ENCODE results near the gene CHD6. TPM values are rescaled to one million over a fixed set of nuclear protein-coding genes. Genes with fewer than 3 reads are reported as not detected.

CHD6 gene
- total RNA-seq, 1 donor from 2014 or later, result 112 TPM

- no peak for DNase-seq (ENCODE audit: low spot score)
Measured at GRCh38 chr20:41621421-41621820, 3.2 kb upstream of the CHD6 start.

DNA sequence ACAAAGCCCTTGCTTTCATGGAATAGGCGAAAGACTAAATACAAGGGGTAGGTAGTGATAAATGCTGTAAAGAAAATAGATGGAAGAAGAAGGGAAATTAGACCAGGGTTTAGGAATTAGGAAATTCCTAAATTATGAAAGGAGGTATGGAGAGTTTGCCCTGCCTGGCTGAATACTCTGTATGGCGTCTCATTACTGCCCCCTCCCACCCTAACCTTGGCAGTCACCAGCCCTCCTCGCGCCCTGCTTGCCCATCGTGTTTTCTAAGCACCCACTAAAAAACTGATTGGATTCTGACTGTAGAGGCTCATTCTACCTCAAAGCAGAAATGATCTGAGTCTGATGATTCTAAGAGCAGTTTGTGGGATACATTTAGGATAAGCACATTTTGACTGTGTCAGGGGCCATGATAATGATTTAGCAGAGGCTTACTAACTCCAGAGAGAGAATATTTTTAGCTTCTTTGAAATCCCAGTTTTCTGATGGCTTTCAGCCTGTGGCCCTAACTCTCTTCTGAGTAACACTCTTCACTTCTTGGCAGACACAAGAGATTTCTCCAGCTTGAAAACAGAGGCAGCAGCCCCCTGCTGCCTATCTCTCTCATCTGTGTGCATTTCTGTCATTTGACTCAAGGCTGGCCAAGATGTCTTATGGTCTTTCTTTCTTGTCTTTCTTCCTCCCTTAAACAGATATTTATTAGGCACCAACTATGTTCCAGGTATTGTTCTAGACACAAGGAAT, 1.4 kb upstream of the CHD6 start:
- no peak for DNase-seq (ENCODE audit: low spot score)

GRCh38 chr20:41618807-41619311, 682 bp upstream of the CHD6 start:
- DNase-seq (ENCODE audit: low spot score), result no peak

- DNase-seq (ENCODE audit: low spot score), result peak; percentile 45
Measured at GRCh38 chr20:41617059-41617901, 897 bp downstream of the CHD6 start.

GRCh38 chr20:41616228-41616627, 1.9 kb downstream of the CHD6 start:
- no peak for DNase-seq (ENCODE audit: low spot score)

GRCh38 chr20:41615676-41616075, 2.5 kb downstream of the CHD6 start:
- no peak for DNase-seq (ENCODE audit: low spot score)

DNA sequence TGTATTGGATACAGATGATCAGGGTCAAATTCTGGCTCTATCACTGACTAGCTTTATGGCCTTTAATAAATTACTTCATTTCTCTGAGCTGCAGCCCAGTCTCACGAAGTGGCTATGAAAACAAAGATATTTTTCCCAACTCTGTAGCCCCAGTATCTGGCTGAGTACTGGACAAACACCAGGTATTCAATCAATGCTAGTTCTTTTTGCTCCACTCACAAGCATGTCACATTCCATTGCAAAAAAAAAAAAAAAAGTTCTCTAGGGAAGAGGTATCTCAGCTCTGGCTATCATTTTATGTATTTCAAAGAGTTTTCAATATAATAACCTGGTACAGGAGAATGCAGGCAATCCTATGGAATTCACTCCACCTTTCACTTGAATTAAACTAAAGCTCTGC, 3.1 kb downstream of the CHD6 start:
- DNase-seq (ENCODE audit: low spot score), result no peak

DNA sequence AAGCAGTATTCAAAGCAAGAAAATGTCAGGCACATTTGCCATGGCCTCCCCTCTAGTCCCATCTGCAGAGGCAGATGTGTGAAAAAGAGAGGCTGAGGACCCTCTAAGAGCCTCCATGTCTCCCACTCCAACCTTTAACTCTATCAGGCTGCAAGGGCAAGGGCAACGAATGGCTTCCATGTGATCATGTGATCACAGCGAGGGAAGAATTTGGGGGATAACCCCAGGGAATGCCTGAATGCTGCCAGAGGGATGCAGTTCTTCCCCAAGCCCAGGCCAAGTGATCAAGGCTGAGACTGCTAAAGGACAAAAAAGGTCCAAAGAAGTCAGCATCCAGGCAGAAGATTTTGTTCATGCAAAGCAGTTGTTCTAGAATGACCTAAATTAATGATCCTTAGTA, 4.9 kb downstream of the CHD6 start:
- no peak for DNase-seq (ENCODE audit: low spot score)

GRCh38 chr20:41609474-41609873, 8.7 kb downstream of the CHD6 start:
- DNase-seq (ENCODE audit: low spot score), result no peak

DNA sequence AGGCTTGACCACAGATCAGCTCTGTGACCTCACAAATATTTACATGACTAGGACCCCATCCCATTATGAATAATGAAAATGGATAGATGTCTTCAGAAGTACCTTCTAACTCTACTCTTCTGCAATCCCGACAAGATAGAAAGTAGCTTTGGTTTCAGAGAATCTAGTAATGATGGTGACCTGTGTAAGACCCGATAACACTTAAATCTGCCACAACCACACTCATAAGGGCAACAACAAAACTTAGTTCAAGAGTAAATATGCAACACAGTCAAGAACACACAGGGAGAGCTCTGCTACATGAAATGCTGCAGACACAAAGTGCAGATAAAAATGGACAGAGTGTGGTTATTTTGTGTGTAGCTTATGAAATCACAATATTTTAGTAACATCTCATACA, 9.6 kb downstream of the CHD6 start:
- DNase-seq (ENCODE audit: low spot score), result no peak

GRCh38 chr20:41607791-41608190, 10.4 kb downstream of the CHD6 start:
- no peak for DNase-seq (ENCODE audit: low spot score)

GRCh38 chr20:41604002-41604401, 14.2 kb downstream of the CHD6 start:
- no peak for DNase-seq (ENCODE audit: low spot score)

GRCh38 chr20:41601742-41602141, 16.4 kb downstream of the CHD6 start:
- no peak for DNase-seq (ENCODE audit: low spot score)

DNA sequence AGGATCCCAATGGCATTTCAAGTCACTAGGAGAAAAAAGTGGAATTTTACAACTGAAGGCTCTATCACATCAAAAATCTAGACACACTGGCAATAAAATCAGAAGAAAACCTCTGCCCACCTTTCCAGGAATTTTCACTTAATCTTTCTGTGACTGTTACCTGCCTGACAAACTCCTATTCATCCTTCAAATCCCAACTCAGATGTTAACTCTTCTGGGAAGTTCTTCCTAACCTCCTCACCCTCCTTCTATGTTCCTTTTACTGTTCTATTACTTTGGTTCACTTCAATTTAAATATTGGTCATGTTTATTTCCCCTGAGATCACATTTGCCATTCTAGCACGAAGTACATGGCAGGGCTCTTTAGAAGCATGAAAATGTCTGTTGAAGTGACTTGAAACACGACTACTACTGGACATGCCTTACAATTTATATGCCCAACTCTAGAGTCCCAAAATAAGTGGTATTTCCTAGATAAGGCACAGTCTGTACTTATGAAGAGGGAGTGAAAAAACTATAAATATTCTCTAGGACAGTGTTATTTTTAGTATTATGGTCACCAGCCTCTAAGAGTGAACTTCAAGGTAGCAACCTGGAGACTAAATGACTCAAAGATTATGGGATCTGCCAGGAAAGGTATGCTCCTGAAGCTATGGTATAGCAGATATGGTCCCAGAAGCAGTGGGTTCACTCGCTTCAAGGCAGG, 17.1 kb downstream of the CHD6 start:
- no peak for DNase-seq (ENCODE audit: low spot score)

- DNase-seq (ENCODE audit: low spot score), result no peak
Measured at GRCh38 chr20:41599699-41600104, 18.5 kb downstream of the CHD6 start.

DNA sequence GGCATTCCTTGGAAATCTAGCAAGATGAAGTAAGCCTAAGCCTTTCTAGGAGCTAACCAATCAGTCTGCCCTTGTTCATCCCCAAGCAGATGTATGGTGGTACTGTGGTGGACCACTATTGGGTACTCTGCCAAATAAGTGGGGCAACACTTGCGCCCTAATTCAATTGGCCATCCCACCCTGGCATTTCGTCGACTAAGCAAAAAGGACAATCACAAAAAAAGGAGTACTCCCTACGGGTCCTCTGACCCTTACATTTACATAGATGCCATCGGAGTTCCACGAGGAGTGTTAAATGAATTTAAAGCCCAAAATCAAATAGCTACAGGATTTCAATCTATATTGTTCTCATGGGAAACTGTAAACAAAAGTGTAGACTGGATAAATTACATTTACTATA, 19.5 kb downstream of the CHD6 start:
- no peak for DNase-seq (ENCODE audit: low spot score)

GRCh38 chr20:41594514-41595322, 23.5 kb downstream of the CHD6 start:
- DNase-seq (ENCODE audit: low spot score), result no peak

DNA sequence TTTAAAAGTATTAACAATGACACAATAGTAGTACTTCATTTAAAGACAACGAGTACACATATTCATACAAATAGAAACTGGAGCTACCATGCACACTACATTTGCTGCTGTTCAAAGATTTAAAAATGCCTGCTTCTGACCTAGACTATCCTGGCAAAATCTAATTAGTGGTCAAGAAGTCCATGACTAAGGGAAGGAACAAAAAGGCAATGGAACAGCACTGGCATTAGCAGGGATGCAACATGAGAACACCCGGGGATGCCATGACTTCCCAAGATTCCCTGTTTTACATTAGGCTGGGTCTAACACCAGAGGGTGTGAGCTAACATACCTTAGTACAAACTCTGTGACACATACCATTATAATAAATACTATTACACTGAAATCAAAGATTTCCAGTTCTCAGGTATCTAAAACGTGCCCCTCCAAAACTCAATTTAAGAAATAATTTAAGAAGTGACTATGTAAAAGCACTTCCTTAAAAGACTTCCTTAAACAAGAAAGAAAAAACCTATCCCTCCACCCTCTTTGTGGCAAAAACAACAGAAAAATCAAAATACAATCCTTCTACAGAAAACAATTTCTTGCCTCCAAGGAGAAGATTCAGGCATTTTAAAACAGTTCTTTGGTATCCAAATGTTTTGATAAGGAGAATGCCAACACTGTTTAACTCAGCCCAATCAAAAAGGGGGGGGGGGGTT, 25.5 kb downstream of the CHD6 start:
- DNase-seq (ENCODE audit: low spot score), result no peak

- no peak for DNase-seq (ENCODE audit: low spot score)
Measured at GRCh38 chr20:41587956-41588355, 30.2 kb downstream of the CHD6 start.

GRCh38 chr20:41587523-41587922, 30.7 kb downstream of the CHD6 start:
- no peak for DNase-seq (ENCODE audit: low spot score)

GRCh38 chr20:41586772-41587171, 31.4 kb downstream of the CHD6 start:
- DNase-seq (ENCODE audit: low spot score), result no peak
